ENCODE results near the gene CPN1.

- TF ChIP-seq, protein P1, sequence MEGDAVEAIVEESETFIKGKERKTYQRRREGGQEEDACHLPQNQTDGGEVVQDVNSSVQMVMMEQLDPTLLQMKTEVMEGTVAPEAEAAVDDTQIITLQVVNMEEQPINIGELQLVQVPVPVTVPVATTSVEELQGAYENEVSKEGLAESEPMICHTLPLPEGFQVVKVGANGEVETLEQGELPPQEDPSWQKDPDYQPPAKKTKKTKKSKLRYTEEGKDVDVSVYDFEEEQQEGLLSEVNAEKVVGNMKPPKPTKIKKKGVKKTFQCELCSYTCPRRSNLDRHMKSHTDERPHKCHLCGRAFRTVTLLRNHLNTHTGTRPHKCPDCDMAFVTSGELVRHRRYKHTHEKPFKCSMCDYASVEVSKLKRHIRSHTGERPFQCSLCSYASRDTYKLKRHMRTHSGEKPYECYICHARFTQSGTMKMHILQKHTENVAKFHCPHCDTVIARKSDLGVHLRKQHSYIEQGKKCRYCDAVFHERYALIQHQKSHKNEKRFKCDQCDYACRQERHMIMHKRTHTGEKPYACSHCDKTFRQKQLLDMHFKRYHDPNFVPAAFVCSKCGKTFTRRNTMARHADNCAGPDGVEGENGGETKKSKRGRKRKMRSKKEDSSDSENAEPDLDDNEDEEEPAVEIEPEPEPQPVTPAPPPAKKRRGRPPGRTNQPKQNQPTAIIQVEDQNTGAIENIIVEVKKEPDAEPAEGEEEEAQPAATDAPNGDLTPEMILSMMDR (IDR thresholded peaks at IDR 0.05 in 2 of 3, conservative IDR thresholded peaks at IDR 0.05 in 1 of 3; ENCODE audit: borderline replicate concordance in 1 of 3, insufficient read depth in 1 of 3, low read depth in 2 of 3, low read length in 2 of 3), result no peak
- TF ChIP-seq YY1 (IDR thresholded peaks at IDR 0.05; ENCODE audit: extremely low read depth, insufficient replicate concordance, low read depth, low read length), result no peak
- TF ChIP-seq EZH2 (IDR thresholded peaks at IDR 0.05), result no peak
- TF ChIP-seq CEBPB (IDR thresholded peaks at IDR 0.05; ENCODE audit: low read depth), result no peak
- TF ChIP-seq, protein P2, sequence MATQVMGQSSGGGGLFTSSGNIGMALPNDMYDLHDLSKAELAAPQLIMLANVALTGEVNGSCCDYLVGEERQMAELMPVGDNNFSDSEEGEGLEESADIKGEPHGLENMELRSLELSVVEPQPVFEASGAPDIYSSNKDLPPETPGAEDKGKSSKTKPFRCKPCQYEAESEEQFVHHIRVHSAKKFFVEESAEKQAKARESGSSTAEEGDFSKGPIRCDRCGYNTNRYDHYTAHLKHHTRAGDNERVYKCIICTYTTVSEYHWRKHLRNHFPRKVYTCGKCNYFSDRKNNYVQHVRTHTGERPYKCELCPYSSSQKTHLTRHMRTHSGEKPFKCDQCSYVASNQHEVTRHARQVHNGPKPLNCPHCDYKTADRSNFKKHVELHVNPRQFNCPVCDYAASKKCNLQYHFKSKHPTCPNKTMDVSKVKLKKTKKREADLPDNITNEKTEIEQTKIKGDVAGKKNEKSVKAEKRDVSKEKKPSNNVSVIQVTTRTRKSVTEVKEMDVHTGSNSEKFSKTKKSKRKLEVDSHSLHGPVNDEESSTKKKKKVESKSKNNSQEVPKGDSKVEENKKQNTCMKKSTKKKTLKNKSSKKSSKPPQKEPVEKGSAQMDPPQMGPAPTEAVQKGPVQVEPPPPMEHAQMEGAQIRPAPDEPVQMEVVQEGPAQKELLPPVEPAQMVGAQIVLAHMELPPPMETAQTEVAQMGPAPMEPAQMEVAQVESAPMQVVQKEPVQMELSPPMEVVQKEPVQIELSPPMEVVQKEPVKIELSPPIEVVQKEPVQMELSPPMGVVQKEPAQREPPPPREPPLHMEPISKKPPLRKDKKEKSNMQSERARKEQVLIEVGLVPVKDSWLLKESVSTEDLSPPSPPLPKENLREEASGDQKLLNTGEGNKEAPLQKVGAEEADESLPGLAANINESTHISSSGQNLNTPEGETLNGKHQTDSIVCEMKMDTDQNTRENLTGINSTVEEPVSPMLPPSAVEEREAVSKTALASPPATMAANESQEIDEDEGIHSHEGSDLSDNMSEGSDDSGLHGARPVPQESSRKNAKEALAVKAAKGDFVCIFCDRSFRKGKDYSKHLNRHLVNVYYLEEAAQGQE (IDR thresholded peaks at IDR 0.05; ENCODE audit: low read depth), result no peak
- no peak for TF ChIP-seq POLR2A (IDR thresholded peaks at IDR 0.05; ENCODE audit: borderline replicate concordance, extremely low read depth, insufficient read depth, insufficient read length)
Observed at GRCh38 chr10:100008708-100009282, 72.9 kb downstream of the CPN1 start.
